ENCODE measurements around the gene MND1. TPM values are rescaled to one million over a fixed set of nuclear protein-coding genes. Genes with fewer than 3 reads are reported as not detected.

Gene MND1
- total RNA-seq, 6 donors from 2014 or later = 1.2 to 3.2 (median 1.3) TPM; not detected in 2

DNA sequence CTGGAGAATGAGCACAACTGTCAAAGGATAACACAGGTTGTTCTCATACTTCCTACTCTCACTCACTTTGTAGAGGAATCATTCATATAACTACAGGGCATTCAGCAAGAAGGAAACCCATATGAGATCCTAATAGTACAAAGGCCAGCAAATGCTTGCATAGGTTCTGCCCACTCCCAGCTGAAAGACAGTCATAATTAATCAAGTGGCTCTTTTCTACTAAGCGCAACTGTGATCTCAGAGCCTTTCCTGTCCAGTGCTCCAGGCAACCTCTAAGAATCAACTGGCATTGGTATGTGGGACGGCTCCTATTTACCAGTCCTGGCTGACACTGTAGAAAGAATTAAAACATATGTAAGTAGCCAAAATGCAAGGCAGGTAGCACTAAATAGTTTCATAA lies 18.9 kb upstream of the MND1 start:
- H3K36me3 ChIP-seq = peaks cover 0 to 21% (median 5%) of the 10 kb centered on the region in 4 donors
- H3K9me3 ChIP-seq = no peaks in the 10 kb centered on the region
- H3K27ac ChIP-seq = no peak overlapping the region
- H3K4me1 ChIP-seq = no peaks in the 10 kb centered on the region
- WGBS, 2 donors = 97 to 100% methylated on average over 2 of the region's 2 CpGs
- no peak for TF ChIP-seq CTCF (IDR thresholded peaks at IDR 0.05)
- no peak for TF ChIP-seq EP300 (IDR thresholded peaks at IDR 0.05)
- no peak for TF ChIP-seq POLR2A (IDR thresholded peaks at IDR 0.05)
- TF ChIP-seq POLR2AphosphoS5 (IDR thresholded peaks at IDR 0.05) = no peak
- ATAC-seq (ENCODE audit: low FRiP score in 2 of 2) (no peak), DNase-seq (no peak)
- H3K4me3 ChIP-seq = no peak overlapping the region
- no peaks in the 10 kb centered on the region for H3K27me3 ChIP-seq

DNA sequence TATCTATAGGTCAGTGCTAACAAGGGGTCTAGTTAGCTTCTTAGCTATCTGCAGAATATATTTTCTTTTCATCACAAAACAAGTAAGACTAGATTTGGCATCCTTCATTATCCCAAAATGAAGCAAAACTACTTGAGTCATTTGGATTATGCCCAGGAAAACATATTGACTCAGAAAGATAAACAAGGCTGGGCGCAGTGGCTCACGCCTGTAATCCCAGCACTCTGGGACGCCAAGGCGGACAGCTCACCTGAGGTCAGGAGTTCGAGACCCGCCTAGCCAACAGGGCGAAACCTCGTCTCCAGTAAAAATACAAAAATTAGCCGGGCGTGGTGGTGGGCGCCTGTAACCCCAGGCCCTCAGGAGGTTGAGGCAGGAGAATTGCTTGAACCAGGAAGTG lies 18.0 kb upstream of the MND1 start:
- WGBS, 2 donors = 94 to 95% methylated on average over 11 of the region's 11 CpGs
- ATAC-seq (ENCODE audit: low FRiP score in 2 of 2) = no peak

DNA sequence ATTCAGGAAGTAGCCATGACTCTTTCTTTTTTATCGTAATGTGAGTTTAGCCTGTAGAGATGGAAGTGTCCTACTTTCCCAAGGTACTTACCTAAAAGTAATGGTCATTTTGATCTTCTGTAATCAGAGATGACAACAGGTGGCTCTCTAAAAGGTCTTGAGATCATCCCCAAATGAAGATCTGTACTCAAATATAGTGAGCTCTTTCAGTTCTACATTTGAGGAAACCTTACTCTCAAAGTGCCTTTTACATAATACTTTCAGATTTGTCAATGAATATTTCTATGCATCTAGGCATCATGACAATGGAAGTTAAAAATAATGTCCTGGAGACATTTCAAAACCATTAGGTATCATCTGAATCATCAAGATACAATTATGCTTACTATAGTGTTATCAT lies 17.2 kb upstream of the MND1 start:
- TF ChIP-seq POLR2AphosphoS5 (IDR thresholded peaks at IDR 0.05) (no peak), POLR2A (IDR thresholded peaks at IDR 0.05) (no peak), CTCF (IDR thresholded peaks at IDR 0.05) (no peak), EP300 (IDR thresholded peaks at IDR 0.05) (no peak)
- Histone ChIP-seq H3K36me3 (peaks cover 0 to 15% (median 5%) of the 10 kb centered on the region in 4 donors), H3K9me3 (no peaks in the 10 kb centered on the region), H3K4me3 (no peak overlapping the region), H3K27ac (no peak overlapping the region), H3K4me1 (no peaks in the 10 kb centered on the region), H3K27me3 (no peaks in the 10 kb centered on the region)
- DNase-seq (no peak), ATAC-seq (ENCODE audit: low FRiP score in 2 of 2) (no peak)
- WGBS, 2 donors = 64% methylated on average over 1 of the region's 1 CpG

More for the DNA sequence above, 18.0 kb upstream of the MND1 start:
- TF ChIP-seq POLR2AphosphoS5 (IDR thresholded peaks at IDR 0.05) (no peak), CTCF (IDR thresholded peaks at IDR 0.05) (no peak)
- H3K36me3 ChIP-seq = peaks cover 0 to 15% (median 5%) of the 10 kb centered on the region in 4 donors
- H3K27ac ChIP-seq = no peak overlapping the region
- no peaks in the 10 kb centered on the region for H3K4me1 ChIP-seq
- no peak overlapping the region for H3K4me3 ChIP-seq
- H3K9me3 ChIP-seq = no peaks in the 10 kb centered on the region
- DNase-seq = no peak
- H3K27me3 ChIP-seq = no peaks in the 10 kb centered on the region

DNA sequence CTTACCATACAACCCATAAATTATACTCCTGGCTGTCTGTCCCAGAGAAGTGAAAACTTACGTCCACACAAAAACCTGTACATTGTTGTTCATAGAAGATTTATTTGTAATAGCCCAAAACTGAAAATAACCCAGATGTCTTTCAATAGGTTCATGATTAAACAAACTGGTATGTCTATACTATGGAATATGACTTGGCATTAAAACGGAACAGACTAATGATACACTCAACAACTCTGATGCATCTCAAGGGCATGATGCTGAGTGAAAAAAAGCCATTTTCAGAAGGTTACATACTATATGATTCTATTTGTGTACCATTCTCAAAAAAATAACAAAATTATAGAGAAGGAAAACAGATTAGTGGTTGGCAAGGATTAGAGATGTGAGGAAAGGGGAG lies 11.6 kb upstream of the MND1 start:
- peaks cover 0 to 5% (median 0%) of the 10 kb centered on the region in 4 donors for H3K36me3 ChIP-seq

More for the DNA sequence above, 11.6 kb upstream of the MND1 start:
- Histone ChIP-seq H3K4me3 (no peak overlapping the region), H3K27ac (no peak overlapping the region), H3K27me3 (no peaks in the 10 kb centered on the region), H3K9me3 (no peaks in the 10 kb centered on the region), H3K4me1 (peaks cover 0 to 3% (median 1%) of the 10 kb centered on the region in 4 donors)
- no peak for DNase-seq
- ATAC-seq (ENCODE audit: low FRiP score in 2 of 2) = no peak
- WGBS, 2 donors = 91 to 95% methylated on average over 2 of the region's 2 CpGs
- TF ChIP-seq POLR2A (IDR thresholded peaks at IDR 0.05) (no peak), CTCF (IDR thresholded peaks at IDR 0.05) (no peak), POLR2AphosphoS5 (IDR thresholded peaks at IDR 0.05) (no peak)
